A673 (cell line): ENCODE data around the gene FBN1. TPM values are rescaled to one million over a fixed set of nuclear protein-coding genes. Genes with fewer than 3 reads are reported as not detected.

Experiments used
- BruUV-seq: library from RNA; stranded (reverse); fragments of 400-500 nt; replicated peaks from 2 replicates; lab custom pipeline; 2021; lab: Mats Ljungman, UMichigan
- CTCF ChIA-PET: fragments of 300-600 bp; sonication (Branson Sonifier 250); formaldehyde crosslinking; loops from one replicate; lab custom pipeline; 2022; ENCODE audit warnings: antibody characterized with exemption; lab: Charles Lee
- POLR2A ChIA-PET: fragments of 300-600 bp; sonication (Branson Sonifier 250); formaldehyde crosslinking; loops from one replicate; lab custom pipeline; 2022; ENCODE audit warnings: antibody characterized with exemption; ENCODE audit not compliant: low non-redundant PET; lab: Charles Lee
- DNase-seq: peaks from one replicate; pipeline ENCODE4 v3.0.0-alpha.2; 2015; ENCODE audit warnings: low spot score
- H3K27ac ChIP-seq: fragments of 200-600 bp; sonication (generic); 2 replicates; pipeline ENCODE4 v1.5.1; 2016; ENCODE audit warnings: mixed run types, low read depth, mild to moderate bottlenecking, mixed read lengths, antibody characterized with exemption, low read length; ENCODE audit not compliant: poor library complexity, severe bottlenecking
- H3K27me3 ChIP-seq: fragments of 200-600 bp; sonication (generic); replicated peaks from 2 replicates; pipeline ENCODE4 v1.6.1; 2017; ENCODE audit warnings: mixed run types, low read depth, mild to moderate bottlenecking, mixed read lengths, antibody characterized with exemption, low read length; ENCODE audit not compliant: insufficient read depth, poor library complexity
- H3K36me3 ChIP-seq: fragments of 200-600 bp; sonication (generic); 2 replicates; pipeline ENCODE4 v1.6.1; 2016; ENCODE audit warnings: mixed run types, mild to moderate bottlenecking, mixed read lengths, antibody characterized with exemption, low read length; ENCODE audit not compliant: insufficient read depth, poor library complexity, severe bottlenecking
- H3K4me1 ChIP-seq: fragments of 200-600 bp; sonication (generic); 2 replicates; pipeline ENCODE4 v1.6.1; 2017; ENCODE audit warnings: mixed run types, mild to moderate bottlenecking, mixed read lengths, antibody characterized with exemption, low read length; ENCODE audit not compliant: insufficient read depth, poor library complexity, severe bottlenecking
- H3K4me3 ChIP-seq: fragments of 200-600 bp; sonication (generic); 2 replicates; pipeline ENCODE4 v1.5.1; 2016; ENCODE audit warnings: low read depth, mixed run types, mild to moderate bottlenecking, mixed read lengths, low read length; ENCODE audit not compliant: poor library complexity, severe bottlenecking
- H3K9me3 ChIP-seq: fragments of 200-600 bp; sonication (generic); 2 replicates; pipeline ENCODE4 v1.6.1; 2016; ENCODE audit warnings: mixed run types, low read depth, mild to moderate bottlenecking, mixed read lengths, antibody characterized with exemption, low read length; ENCODE audit not compliant: poor library complexity, severe bottlenecking
- CTCF ChIP-seq: fragments of 300-800, 200-600 bp; sonication (generic); conservative IDR thresholded peaks from 2 replicates; pipeline ENCODE4 v1.5.1; 2017; ENCODE audit warnings: low read depth, mild to moderate bottlenecking, antibody characterized with exemption, low read length, moderate library complexity, mixed read lengths
- EZH2 ChIP-seq: fragments of 200-600 bp; sonication (generic); IDR thresholded peaks from 2 replicates; pipeline ENCODE4 v1.6.1; 2017; ENCODE audit warnings: borderline replicate concordance, low read depth, mild to moderate bottlenecking, mixed read lengths, antibody characterized with exemption, low read length; ENCODE audit not compliant: poor library complexity, severe bottlenecking
- intact Hi-C: fragments of 100-400 bp; cut with micrococcal nuclease; formaldehyde crosslinking; loops from one replicate; pipeline ENCODE4 v1.10.0; 2022; ENCODE audit not compliant: unreplicated experiment
- total RNA-seq: library from RNA; stranded (reverse); gene quantifications from 2 replicates; pipeline ENCODE4 v1.2.3, GENCODE V29; 2021

Gene FBN1
- total RNA-seq, 1 experiment from 2014 or later, result 25.4 TPM

DNA sequence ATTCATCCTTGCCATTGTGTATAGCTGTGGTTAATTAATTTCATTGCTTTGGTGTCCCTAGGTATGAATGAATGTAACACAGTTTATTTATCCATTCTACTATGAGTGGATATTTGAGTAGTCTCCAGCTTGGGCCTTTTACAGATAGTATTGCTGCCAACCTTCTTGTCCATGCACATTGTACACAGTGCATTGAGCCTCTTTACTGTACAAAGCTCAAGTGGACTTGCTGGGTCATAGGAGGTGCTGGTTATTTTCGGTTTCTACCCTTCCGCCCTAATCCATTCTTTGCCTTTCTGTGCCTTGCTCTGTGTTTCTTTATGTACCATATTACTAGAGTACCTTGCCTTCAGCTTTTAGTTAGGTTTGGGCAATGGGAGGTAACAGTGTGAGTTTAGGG lies 253.6 kb downstream of the FBN1 start:
- H3K4me3 ChIP-seq, result no peak overlapping the region
- DNase-seq, result no peak
- POLR2A ChIA-PET, result no interaction called here
- H3K4me1 ChIP-seq, result peaks cover 28% of the 10 kb centered on the region
- no peak for TF ChIP-seq EZH2
- TF ChIP-seq CTCF, result no peak
- no TSS peak for BruUV-seq
- CTCF ChIA-PET, result no interaction called here
- no peaks in the 10 kb centered on the region for H3K36me3 ChIP-seq
- H3K9me3 ChIP-seq, result no peaks in the 10 kb centered on the region
- no peaks in the 10 kb centered on the region for H3K27me3 ChIP-seq
- intact Hi-C loops, result no loop called here
- peak overlapping the region; percentile 1 for H3K27ac ChIP-seq

GRCh38 chr15:48389691-48390143 lies 255.8 kb downstream of the FBN1 start:
- Histone ChIP-seq H3K36me3 (no peaks in the 10 kb centered on the region), H3K4me1 (peaks cover 23% of the 10 kb centered on the region), H3K27me3 (no peaks in the 10 kb centered on the region), H3K27ac (no peak overlapping the region), H3K9me3 (no peaks in the 10 kb centered on the region), H3K4me3 (no peak overlapping the region)
- no peak for DNase-seq
- intact Hi-C loops, result no loop called here
- ChIA-PET CTCF (no interaction called here), POLR2A (no interaction called here)
- no peak for TF ChIP-seq EZH2
- no peak for TF ChIP-seq CTCF
- no TSS peak for BruUV-seq

- intact Hi-C loops, result no loop called here
- ChIA-PET CTCF (no interaction called here), POLR2A (no interaction called here)
- Histone ChIP-seq H3K9me3 (no peaks in the 10 kb centered on the region), H3K4me3 (no peak overlapping the region), H3K4me1 (peaks cover 23% of the 10 kb centered on the region), H3K36me3 (no peaks in the 10 kb centered on the region), H3K27me3 (no peaks in the 10 kb centered on the region), H3K27ac (no peak overlapping the region)
- BruUV-seq, result no TSS peak
- no peak for TF ChIP-seq EZH2
- TF ChIP-seq CTCF, result no peak
- DNase-seq, result no peak
Measured at GRCh38 chr15:48388910-48389309, 256.6 kb downstream of the FBN1 start.
